AG20443 (cell line): ENCODE results near the gene GNAI3.

ENCODE experiments used
- DNase-seq: peaks from one replicate; pipeline ENCODE4 v3.0.0; 2012; ENCODE audit warnings: low spot score, mixed read lengths

Gene GNAI3

GRCh38 chr1:109546311-109547109, 1.9 kb upstream of the GNAI3 start:
- peak; percentile 93 for DNase-seq

- peak; percentile 35 for DNase-seq
Observed at GRCh38 chr1:109547463-109548320, 723 bp upstream of the GNAI3 start.

- no peak for DNase-seq
Observed at GRCh38 chr1:109556563-109556962, 8.1 kb downstream of the GNAI3 start.

GRCh38 chr1:109557520-109557919, 9.1 kb downstream of the GNAI3 start:
- no peak for DNase-seq

GRCh38 chr1:109559995-109560394, 11.6 kb downstream of the GNAI3 start:
- DNase-seq, result no peak

DNA sequence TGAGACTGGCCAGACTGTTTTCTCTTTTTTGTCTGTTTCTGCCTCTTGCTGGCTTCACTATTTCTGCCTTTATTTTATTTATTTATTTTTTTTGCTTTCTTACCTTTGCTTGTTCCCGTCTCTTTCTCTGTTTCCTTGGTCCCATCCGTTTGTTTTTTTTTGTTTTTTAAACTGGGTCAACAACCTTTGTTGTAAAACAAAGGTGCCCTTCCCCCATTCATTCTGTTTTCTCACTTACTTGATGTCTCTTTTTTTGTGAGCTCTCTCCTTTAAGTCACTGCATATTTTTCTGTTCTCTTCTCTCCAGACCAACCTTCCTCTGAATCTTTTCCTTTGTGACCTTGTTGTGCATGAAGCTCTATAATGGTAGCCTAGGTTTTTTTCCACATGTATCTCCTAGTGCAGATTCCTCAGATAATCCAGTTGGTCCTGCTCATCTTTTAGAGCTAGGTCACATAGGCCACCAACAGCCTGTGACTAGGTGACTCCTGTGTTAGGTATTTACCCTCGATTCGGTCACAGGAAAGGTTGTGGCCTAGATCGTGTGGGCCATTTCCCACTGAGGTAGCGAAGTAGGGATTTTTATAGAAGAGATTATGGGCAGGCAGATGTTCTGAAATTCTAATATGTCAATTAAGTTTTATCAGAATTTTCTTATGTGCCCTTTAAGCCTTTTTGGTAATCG, 15.9 kb downstream of the GNAI3 start:
- DNase-seq, result no peak

- no peak for DNase-seq
Observed at GRCh38 chr1:109565241-109565640, 16.8 kb downstream of the GNAI3 start.

GRCh38 chr1:109566982-109567381, 18.6 kb downstream of the GNAI3 start:
- no peak for DNase-seq

DNA sequence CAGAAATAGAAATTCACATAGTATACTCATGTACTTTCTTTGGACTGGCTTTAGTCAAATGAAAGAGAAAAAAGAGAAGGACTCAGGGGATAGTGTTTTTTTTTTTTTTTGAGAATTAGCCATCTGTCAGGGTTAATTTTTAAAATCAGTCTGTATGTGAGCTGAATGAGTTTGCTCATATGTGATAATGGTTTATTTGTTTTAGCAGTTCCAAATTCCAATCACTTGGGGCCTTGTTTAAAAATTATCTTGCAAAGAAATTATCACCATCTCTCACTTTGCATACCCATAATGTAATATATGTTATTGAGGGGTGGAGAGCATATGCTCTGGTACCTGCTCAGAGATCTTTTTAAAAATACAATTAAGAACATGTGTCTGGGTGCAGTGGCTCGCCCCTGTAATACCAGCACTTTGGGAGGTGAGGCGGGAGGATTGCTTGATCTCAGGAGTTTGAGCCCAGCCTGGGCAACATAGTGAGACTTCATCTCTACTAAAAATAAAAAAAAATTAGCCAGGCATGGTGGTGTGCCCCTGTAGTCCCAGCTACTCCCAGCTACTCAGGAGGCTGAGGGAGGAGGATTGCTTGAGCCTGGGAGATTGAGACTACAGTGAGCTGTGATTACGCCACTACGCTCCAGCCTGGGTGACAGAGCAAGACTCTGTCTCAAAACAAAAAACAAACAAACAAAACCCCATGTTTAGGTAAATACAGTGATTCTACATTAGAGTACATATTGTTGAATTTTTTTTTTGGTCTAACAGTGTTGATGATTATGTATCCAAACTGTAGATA, 19.7 kb downstream of the GNAI3 start:
- no peak for DNase-seq

DNA sequence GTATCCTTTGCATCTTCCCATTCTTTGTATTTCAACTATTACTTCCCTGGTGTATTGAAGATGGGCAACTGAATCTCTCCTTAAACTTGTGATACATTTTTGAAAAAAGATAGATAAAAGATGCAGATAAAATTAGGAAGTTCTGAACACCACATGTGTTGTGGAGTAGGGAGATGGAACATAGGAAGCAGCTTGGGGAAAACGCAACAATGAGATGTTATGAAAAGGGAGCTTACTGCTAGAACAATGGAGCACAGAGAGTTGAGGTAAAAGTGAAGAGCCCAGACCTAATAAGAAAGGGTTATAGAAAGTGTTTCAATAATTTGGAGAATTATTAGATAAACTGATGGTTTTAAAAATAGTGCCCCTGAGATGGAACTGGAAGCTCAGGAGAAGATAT, 20.9 kb downstream of the GNAI3 start:
- no peak for DNase-seq

- peak; percentile 12 for DNase-seq
Observed at GRCh38 chr1:109570414-109570813, 22.0 kb downstream of the GNAI3 start.

DNA sequence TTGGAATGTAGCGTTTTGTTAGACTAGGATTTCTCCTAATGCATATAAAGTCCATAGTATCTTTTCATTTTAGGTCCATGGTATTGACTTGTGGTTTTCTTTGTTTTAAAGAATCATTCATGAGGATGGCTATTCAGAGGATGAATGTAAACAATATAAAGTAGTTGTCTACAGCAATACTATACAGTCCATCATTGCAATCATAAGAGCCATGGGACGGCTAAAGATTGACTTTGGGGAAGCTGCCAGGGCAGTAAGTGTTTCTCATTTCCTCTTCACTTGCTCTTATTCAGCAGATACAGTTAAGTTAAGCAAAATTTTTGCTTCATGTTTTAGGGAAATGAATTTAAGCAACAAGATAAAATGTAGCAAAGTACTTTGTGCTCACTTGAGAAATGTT, 25.4 kb downstream of the GNAI3 start:
- no peak for DNase-seq

- peak; percentile 17 for DNase-seq
Observed at GRCh38 chr1:109578947-109579443, 30.6 kb downstream of the GNAI3 start.

GRCh38 chr1:109579491-109579890, 31.1 kb downstream of the GNAI3 start:
- peak; percentile 18 for DNase-seq

DNA sequence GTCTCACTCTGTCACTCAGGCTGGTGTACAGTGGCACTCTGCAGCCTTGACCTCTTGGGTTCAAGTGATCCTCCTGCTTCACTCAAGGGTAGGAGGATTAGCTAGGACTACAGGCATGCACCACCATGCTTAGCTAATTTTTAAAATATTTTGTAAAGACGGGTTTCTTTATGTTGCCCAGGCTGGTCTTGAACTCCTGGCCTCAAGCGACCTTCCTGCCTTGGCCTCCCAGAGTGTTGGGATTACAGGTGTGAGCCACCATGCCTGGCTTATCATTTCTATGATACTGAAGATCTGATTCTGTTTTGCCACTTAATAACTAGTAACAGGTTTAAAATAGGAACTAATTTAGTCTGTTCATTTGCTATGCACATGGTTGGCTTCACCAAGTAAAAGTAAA, 33.6 kb downstream of the GNAI3 start:
- no peak for DNase-seq

- no peak for DNase-seq
Observed at GRCh38 chr1:109584766-109585165, 36.4 kb downstream of the GNAI3 start.

GRCh38 chr1:109586055-109586454, 37.6 kb downstream of the GNAI3 start:
- DNase-seq, result no peak

GRCh38 chr1:109589177-109589576, 40.8 kb downstream of the GNAI3 start:
- no peak for DNase-seq

- no peak for DNase-seq
Observed at GRCh38 chr1:109589679-109590078, 41.3 kb downstream of the GNAI3 start.

DNA sequence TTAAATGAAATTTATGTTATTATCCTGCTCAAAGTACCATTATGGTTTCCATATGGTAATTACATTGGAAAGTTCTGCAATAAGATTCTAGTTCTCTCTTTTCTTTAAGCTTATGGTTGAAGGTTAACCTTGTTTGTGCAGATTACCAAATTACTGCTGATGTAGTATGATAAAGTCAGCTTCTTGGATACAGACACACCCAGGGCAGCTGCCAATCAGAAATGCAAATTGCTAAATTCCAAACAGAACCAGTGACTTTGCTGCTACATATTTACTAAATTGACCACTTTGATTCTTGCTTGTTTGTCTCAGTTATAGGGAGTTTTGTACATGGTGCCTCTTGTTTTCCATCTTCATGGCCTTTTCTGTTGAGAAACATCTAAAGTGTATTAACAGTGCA, 44.5 kb downstream of the GNAI3 start:
- no peak for DNase-seq

- no peak for DNase-seq
Observed at GRCh38 chr1:109595531-109595930, 47.1 kb downstream of the GNAI3 start.

DNA sequence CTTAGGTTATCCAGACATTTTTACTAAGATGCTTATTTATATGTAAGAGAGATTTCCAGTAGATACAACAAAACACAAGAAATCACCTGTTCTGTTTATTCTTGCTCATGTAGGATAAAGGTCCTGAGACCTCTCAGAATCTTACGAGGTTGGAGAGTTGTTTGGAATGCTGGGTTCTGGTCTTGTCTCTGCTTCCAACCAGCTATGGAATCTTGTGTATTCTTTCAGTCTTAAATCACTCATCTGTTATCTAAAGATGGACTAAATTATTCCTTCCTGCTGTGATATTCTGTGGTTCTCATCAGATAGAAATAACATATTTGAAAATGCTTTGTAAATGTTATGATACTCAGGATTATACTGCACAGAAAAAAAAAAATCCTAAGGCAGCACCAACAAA, 49.7 kb downstream of the GNAI3 start:
- no peak for DNase-seq
